ENCODE measurements around the gene MKRN1.

DNA sequence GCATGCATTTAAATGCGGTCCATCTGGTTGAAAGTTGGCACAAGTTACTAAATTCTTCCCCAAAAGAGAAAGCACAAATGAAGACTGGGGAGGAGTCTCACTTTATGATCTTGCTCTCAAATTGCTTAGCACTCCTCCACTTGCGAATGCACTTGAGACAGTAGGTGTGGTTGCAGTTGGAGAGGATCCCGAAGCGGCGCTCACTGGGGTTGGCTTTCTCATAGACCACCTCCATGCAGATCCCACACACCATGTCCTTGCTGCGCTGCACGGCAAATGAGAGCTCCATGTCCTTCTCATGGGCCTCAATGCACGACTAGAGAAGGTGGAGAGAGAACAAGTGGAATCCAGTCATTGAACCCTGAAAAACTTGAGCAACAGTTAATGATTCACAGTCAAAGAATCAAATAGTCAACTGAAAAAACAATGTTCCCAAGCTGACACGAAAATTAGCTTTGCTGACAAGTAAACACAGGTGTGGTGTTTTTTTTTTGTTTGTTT is 22.7 kb downstream of the MKRN1 start:
- TF ChIP-seq, protein P1, sequence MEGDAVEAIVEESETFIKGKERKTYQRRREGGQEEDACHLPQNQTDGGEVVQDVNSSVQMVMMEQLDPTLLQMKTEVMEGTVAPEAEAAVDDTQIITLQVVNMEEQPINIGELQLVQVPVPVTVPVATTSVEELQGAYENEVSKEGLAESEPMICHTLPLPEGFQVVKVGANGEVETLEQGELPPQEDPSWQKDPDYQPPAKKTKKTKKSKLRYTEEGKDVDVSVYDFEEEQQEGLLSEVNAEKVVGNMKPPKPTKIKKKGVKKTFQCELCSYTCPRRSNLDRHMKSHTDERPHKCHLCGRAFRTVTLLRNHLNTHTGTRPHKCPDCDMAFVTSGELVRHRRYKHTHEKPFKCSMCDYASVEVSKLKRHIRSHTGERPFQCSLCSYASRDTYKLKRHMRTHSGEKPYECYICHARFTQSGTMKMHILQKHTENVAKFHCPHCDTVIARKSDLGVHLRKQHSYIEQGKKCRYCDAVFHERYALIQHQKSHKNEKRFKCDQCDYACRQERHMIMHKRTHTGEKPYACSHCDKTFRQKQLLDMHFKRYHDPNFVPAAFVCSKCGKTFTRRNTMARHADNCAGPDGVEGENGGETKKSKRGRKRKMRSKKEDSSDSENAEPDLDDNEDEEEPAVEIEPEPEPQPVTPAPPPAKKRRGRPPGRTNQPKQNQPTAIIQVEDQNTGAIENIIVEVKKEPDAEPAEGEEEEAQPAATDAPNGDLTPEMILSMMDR (IDR thresholded peaks at IDR 0.05), result no peak
- no peak for TF ChIP-seq POLR2A (IDR thresholded peaks at IDR 0.05)

All from stomach (tissue), 4 donors.